NCI-H1092 (cell line): ENCODE results near the gene PTGDR2.

Source experiments
- DNase-seq: peaks from one replicate; lab custom pipeline; 2025; lab: John Stamatoyannopoulos, UW

The PTGDR2 gene

GRCh38 chr11:60809691-60810090 lies 46.1 kb downstream of the PTGDR2 start:
- DNase-seq: no peak

- no peak for DNase-seq
Measured at GRCh38 chr11:60809249-60809648, 46.5 kb downstream of the PTGDR2 start.

DNA sequence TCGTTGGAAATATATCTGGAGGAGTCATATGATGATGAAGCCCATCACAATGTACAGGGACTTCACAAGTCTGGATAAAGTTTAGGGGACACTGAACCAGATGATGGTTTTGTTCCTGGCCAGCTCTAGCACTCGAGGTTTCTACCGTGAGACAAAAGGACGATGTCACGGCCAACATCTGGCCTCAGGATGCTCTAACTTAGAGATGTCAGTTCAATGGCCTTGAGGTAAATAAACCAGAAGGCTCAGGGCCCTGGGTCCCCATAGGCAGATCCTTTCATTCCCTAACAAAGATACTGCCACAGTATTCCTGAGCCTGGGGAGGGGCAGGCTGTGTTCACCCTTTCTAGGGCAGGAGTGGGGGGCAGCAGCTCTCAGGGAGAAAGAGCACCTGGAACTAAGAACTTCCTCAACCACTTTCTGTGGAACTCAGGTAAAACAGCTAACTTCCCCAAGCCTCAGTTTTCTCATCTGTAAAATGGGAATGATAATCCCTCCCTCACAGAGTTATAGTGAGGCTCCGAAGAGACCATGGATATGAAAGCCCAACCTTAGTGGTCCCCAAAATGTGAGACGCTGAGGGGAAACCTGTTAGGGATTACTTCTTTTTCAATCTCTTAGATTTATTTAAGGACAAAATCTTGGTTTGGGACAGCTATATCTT lies 52.3 kb downstream of the PTGDR2 start:
- no peak for DNase-seq

DNA sequence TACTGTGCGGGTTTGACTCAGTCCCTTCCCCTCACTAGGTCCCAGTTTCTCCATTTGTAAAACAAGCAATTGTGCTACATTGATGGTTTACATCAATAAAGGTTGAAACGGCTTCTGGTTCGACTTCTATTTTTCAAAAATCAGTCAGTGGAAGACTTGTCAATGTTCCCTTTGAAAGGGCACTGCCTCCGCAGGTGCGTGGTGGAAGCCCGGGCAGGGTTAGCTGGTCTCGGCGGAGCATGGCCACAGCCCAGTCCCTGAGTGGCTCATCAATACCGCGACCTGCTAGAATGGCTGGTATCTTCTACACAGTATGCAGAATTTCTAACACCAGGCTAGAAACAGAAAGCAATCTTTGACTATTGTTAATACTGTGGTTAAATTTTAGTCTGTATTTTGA lies 54.6 kb downstream of the PTGDR2 start:
- no peak for DNase-seq
